DOHH2 (cell line): ENCODE measurements around the gene ADGRG2.

ENCODE experiments used
- CTCF ChIP-seq: fragments of 200-600 bp; sonication (generic); IDR thresholded peaks from one replicate; pipeline ENCODE4 v1.5.1; 2014; ENCODE audit warnings: antibody characterized with exemption, mild to moderate bottlenecking, low read depth, low read length; ENCODE audit not compliant: poor library complexity, severe bottlenecking
- EZH2phosphoT487 ChIP-seq: fragments of 200-600 bp; sonication (generic); IDR thresholded peaks from 2 replicates; pipeline ENCODE4 v1.6.1; 2017; ENCODE audit warnings: borderline replicate concordance, mild to moderate bottlenecking, antibody characterized with exemption, low read length, moderate library complexity, mixed read lengths

GRCh38 chrX:19028560-19028959, 93.7 kb downstream of the ADGRG2 start:
- TF ChIP-seq CTCF (no peak), EZH2phosphoT487 (no peak)
